Measurements from ENCODE around the gene CD34.

GRCh38 chr1:207862241-207862787 is 48.6 kb downstream of the CD34 start:
- TF ChIP-seq, protein P1, sequence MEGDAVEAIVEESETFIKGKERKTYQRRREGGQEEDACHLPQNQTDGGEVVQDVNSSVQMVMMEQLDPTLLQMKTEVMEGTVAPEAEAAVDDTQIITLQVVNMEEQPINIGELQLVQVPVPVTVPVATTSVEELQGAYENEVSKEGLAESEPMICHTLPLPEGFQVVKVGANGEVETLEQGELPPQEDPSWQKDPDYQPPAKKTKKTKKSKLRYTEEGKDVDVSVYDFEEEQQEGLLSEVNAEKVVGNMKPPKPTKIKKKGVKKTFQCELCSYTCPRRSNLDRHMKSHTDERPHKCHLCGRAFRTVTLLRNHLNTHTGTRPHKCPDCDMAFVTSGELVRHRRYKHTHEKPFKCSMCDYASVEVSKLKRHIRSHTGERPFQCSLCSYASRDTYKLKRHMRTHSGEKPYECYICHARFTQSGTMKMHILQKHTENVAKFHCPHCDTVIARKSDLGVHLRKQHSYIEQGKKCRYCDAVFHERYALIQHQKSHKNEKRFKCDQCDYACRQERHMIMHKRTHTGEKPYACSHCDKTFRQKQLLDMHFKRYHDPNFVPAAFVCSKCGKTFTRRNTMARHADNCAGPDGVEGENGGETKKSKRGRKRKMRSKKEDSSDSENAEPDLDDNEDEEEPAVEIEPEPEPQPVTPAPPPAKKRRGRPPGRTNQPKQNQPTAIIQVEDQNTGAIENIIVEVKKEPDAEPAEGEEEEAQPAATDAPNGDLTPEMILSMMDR (tag by site-specific recombination; IDR thresholded peaks at IDR 0.05): no peak
- TF ChIP-seq ZNF16 (tag by site-specific recombination; IDR thresholded peaks at IDR 0.05; ENCODE audit: low read depth) (no peak), ZNF112 (tag by site-specific recombination; IDR thresholded peaks at IDR 0.05) (no peak)

Data from HEK293 (cell line).